H9 (cell line): ENCODE measurements around the gene KLHL18. TPM values are rescaled to one million over a fixed set of nuclear protein-coding genes. Genes with fewer than 3 reads are reported as not detected.

Experiments used
- DNase-seq: peaks from one replicate; pipeline ENCODE4 v3.0.0-alpha.2; 2017
- H2AFZ ChIP-seq: one replicate; pipeline ENCODE4 v1.6.1; 2013; ENCODE audit warnings: mild to moderate bottlenecking, low read length, control low read depth, moderate library complexity
- H2AK5ac ChIP-seq: 2 replicates; pipeline ENCODE4 v1.6.1; 2013; ENCODE audit warnings: low read length, control low read depth, mixed read lengths; ENCODE audit not compliant: insufficient read length
- H2BK120ac ChIP-seq: one replicate; pipeline ENCODE4 v1.6.1; 2013; ENCODE audit warnings: low read depth, mild to moderate bottlenecking, low read length, control low read depth, inconsistent platforms; ENCODE audit not compliant: poor library complexity, severe bottlenecking
- H2BK12ac ChIP-seq: 2 replicates; pipeline ENCODE4 v1.6.1; 2013; ENCODE audit warnings: low read length, control low read depth, mixed read lengths, low read depth; ENCODE audit not compliant: insufficient read length
- H2BK15ac ChIP-seq: 2 replicates; pipeline ENCODE4 v1.6.1; 2013; ENCODE audit warnings: low read depth, low read length, control low read depth
- H2BK20ac ChIP-seq: one replicate; pipeline ENCODE4 v1.6.1; 2013; ENCODE audit warnings: low read depth, mild to moderate bottlenecking, low read length, control low read depth, inconsistent platforms; ENCODE audit not compliant: poor library complexity, severe bottlenecking
- H2BK5ac ChIP-seq: 2 replicates; pipeline ENCODE4 v1.6.1; 2013; ENCODE audit warnings: low read length, control low read depth, mixed read lengths; ENCODE audit not compliant: insufficient read length
- H3K14ac ChIP-seq: 2 replicates; pipeline ENCODE4 v1.6.1; 2013; ENCODE audit warnings: low read length, control low read depth; ENCODE audit not compliant: insufficient read depth
- H3K18ac ChIP-seq: 2 replicates; pipeline ENCODE4 v1.6.1; 2013; ENCODE audit warnings: low read depth, mild to moderate bottlenecking, mixed read lengths, low read length, control low read depth; ENCODE audit not compliant: insufficient read length
- H3K23ac ChIP-seq: 2 replicates; pipeline ENCODE4 v1.6.1; 2013; ENCODE audit warnings: low read length, control low read depth, mixed read lengths, low read depth; ENCODE audit not compliant: insufficient read length
- H3K23me2 ChIP-seq: 2 replicates; pipeline ENCODE4 v1.6.1; 2013; ENCODE audit warnings: low read depth, mild to moderate bottlenecking, mixed read lengths, low read length, control low read depth; ENCODE audit not compliant: insufficient read length, poor library complexity, severe bottlenecking
- H3K27ac ChIP-seq: 2 replicates; pipeline ENCODE4 v1.5.1; 2013; ENCODE audit warnings: low read length, control low read depth, mixed read lengths, low read depth; ENCODE audit not compliant: insufficient read length
- H3K27me3 ChIP-seq: 2 replicates; pipeline ENCODE4 v1.6.1; 2013; ENCODE audit warnings: low read length, control low read depth, inconsistent platforms; ENCODE audit not compliant: insufficient read depth
- H3K4ac ChIP-seq: 2 replicates; pipeline ENCODE4 v1.6.1; 2013; ENCODE audit warnings: low read depth, mild to moderate bottlenecking, control low read depth, inconsistent platforms, low read length, moderate library complexity
- H3K4me1 ChIP-seq: 2 replicates; pipeline ENCODE4 v1.6.1; 2013; ENCODE audit warnings: low read length, control low read depth, inconsistent platforms; ENCODE audit not compliant: insufficient read depth
- H3K4me2 ChIP-seq: 2 replicates; pipeline ENCODE4 v1.6.1; 2013; ENCODE audit warnings: low read length, control low read depth, mixed read lengths; ENCODE audit not compliant: insufficient read length, insufficient read depth
- H3K56ac ChIP-seq: 2 replicates; pipeline ENCODE4 v1.6.1; 2013; ENCODE audit warnings: low read depth, mild to moderate bottlenecking, mixed read lengths, low read length, control low read depth; ENCODE audit not compliant: insufficient read length
- H3K79me1 ChIP-seq: 2 replicates; pipeline ENCODE4 v1.6.1; 2013; ENCODE audit warnings: low read depth, mild to moderate bottlenecking, moderate library complexity, low read length, control low read depth, inconsistent platforms; ENCODE audit not compliant: insufficient read depth, poor library complexity, severe bottlenecking
- H3K79me2 ChIP-seq: 2 replicates; pipeline ENCODE4 v1.6.1; 2013; ENCODE audit warnings: low read length, control low read depth, inconsistent platforms; ENCODE audit not compliant: insufficient read depth
- H3K9ac ChIP-seq: 2 replicates; pipeline ENCODE4 v1.6.1; 2013; ENCODE audit warnings: low read length, control low read depth, mixed read lengths; ENCODE audit not compliant: insufficient read length; ENCODE audit errors: extremely low read depth
- H3K9me3 ChIP-seq: one replicate; pipeline ENCODE4 v1.6.1; 2013; ENCODE audit warnings: low read depth, low read length, inconsistent platforms; ENCODE audit not compliant: control insufficient read depth
- H3T11ph ChIP-seq: one replicate; pipeline ENCODE4 v1.6.1; 2013; ENCODE audit warnings: mild to moderate bottlenecking, low read length, control low read depth, inconsistent platforms
- H4K20me1 ChIP-seq: one replicate; pipeline ENCODE4 v1.6.1; 2013; ENCODE audit not compliant: control insufficient read depth, insufficient read length, insufficient read depth
- H4K5ac ChIP-seq: 2 replicates; pipeline ENCODE4 v1.6.1; 2013; ENCODE audit warnings: low read depth, mild to moderate bottlenecking, mixed read lengths, low read length, control low read depth; ENCODE audit not compliant: insufficient read length
- H4K8ac ChIP-seq: replicated peaks from 2 replicates; pipeline ENCODE4 v1.6.1; 2013; ENCODE audit warnings: low read length, control low read depth, mixed read lengths, low read depth; ENCODE audit not compliant: insufficient read length
- H4K91ac ChIP-seq: 2 replicates; pipeline ENCODE4 v1.6.1; 2013; ENCODE audit warnings: low read depth, mild to moderate bottlenecking, moderate library complexity, mixed read lengths, low read length, control low read depth; ENCODE audit not compliant: insufficient read length
- H3K27ac Mint-ChIP-seq, 3 experiments: 2 replicates in 2 of 3; 3 replicates in 1 of 3; pipeline ENCODE4 v1.8.0; 2020 to 2021; ENCODE audit warnings: mixed read lengths in 3 of 3, mild to moderate bottlenecking in 1 of 3, moderate library complexity in 1 of 3
- H3K27me3 Mint-ChIP-seq: 2 replicates; pipeline ENCODE4 v1.8.0; 2021; ENCODE audit warnings: low read depth, mild to moderate bottlenecking, moderate library complexity, mixed read lengths
- H3K36me3 Mint-ChIP-seq, 3 experiments: 2 replicates in 2 of 3; 3 replicates in 1 of 3; pipeline ENCODE4 v1.8.0; 2020 to 2021; ENCODE audit warnings: low read depth in 3 of 3, mixed read lengths in 3 of 3; ENCODE audit not compliant: insufficient read depth in 1 of 3
- H3K4me1 Mint-ChIP-seq, 2 experiments: 2 replicates each; pipeline ENCODE4 v1.8.0; 2020; ENCODE audit warnings: mixed read lengths in 2 of 2
- H3K4me3 Mint-ChIP-seq, 2 experiments: 2 replicates in 1 of 2; 3 replicates in 1 of 2; pipeline ENCODE4 v1.8.0; 2020 to 2021; ENCODE audit warnings: mild to moderate bottlenecking in 2 of 2, mixed read lengths in 2 of 2, moderate library complexity in 1 of 2
- H3K9me3 Mint-ChIP-seq, 2 experiments: 2 replicates in 1 of 2; 3 replicates in 1 of 2; pipeline ENCODE4 v1.8.0; 2020; ENCODE audit warnings: mild to moderate bottlenecking in 2 of 2, mixed read lengths in 2 of 2, moderate library complexity in 1 of 2
- CTCF ChIP-seq: fragments of 200-600 bp; sonication (generic); conservative IDR thresholded peaks from 3 replicates; pipeline ENCODE4 v1.8.0; 2021; ENCODE audit warnings: antibody characterized with exemption, mild to moderate bottlenecking
- WGBS: extraction: QIAGEN DNeasy Blood & Tissue Kit; methylation state at CpG from one replicate; pipeline ENCODE4 v1.1.7; 2013; ENCODE audit warnings: missing lambda C conversion rate, low lambda C conversion rate, mixed read lengths; ENCODE audit not compliant: insufficient read length; ENCODE audit errors: extremely low coverage; 5-methylcytosine and 5-hydroxymethylcytosine counted together
- total RNA-seq: library from RNA; stranded (reverse); gene quantifications from 2 replicates; pipeline ENCODE4 v1.2.1, GENCODE V29; 2021

Gene KLHL18
- total RNA-seq, 1 experiment from 2014 or later: 55.3 TPM

DNA sequence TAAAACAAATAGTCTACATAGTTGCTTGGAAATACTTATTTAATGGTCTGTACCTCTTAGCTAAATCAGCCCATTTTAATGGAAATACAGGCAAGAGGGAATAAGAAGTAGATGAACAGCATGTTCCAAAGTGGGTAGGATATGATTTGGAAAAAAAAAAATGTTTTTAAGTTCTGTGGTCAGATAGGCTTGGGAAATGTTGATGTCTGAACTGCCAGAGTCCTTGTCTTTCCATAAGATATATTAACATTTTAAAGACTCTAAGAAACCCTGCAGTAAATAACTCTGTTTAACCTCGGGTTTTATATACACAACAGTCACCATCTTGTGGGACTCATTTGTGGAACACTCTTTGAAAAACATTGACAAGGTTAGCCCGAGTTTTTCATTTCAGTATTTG lies 58.1 kb downstream of the KLHL18 start:
- Histone ChIP-seq H4K20me1 (peaks cover 2% of the 10 kb centered on the region), H3K27me3 (no peaks in the 10 kb centered on the region), H2BK20ac (no peak overlapping the region), H3K79me2 (no peaks in the 10 kb centered on the region), H3K27ac (no peak overlapping the region), H3K18ac (no peak overlapping the region), H2AFZ (no peak overlapping the region), H3K79me1 (no peaks in the 10 kb centered on the region), H3K9me3 (no peaks in the 10 kb centered on the region), H4K91ac (no peak overlapping the region), H2AK5ac (no peak overlapping the region), H3K4me1 (no peaks in the 10 kb centered on the region), H2BK15ac (no peak overlapping the region), H3K56ac (no peak overlapping the region), H3K23me2 (no peaks in the 10 kb centered on the region), H3K4ac (no peak overlapping the region), H4K8ac (no peak overlapping the region), H3K14ac (no peak overlapping the region), H3K23ac (no peak overlapping the region), H2BK120ac (no peak overlapping the region), H4K5ac (no peak overlapping the region), H2BK5ac (no peak overlapping the region), H3T11ph (no peak overlapping the region), H2BK12ac (no peak overlapping the region), H3K4me2 (no peak overlapping the region), H3K9ac (no peak overlapping the region)
- Mint-ChIP-seq H3K27ac (no peak overlapping the region), H3K36me3 (peaks cover 61 to 83% (median 63%) of the 10 kb centered on the region in 3 experiments; a peak in 6 of 7 replicates), H3K9me3 (no peaks in the 10 kb centered on the region), H3K4me1 (no peaks in the 10 kb centered on the region), H3K27me3 (no peaks in the 10 kb centered on the region), H3K4me3 (no peak overlapping the region)
- no peak for DNase-seq
- no CpG with 5 or more reads among the region's 2 CpGs for WGBS
- TF ChIP-seq CTCF: no peak
